SK-N-SH treated with all-trans-retinoic acid at 6 μM for 48 hours (cell line): ENCODE data around the gene LGALS3BP.

Experiments
- ATAC-seq: fragments of 200-7000 bp; cut with Tn5 transposase; 3 replicates; pipeline ENCODE4 v1.9.1; 2020; ENCODE audit warnings: mild to moderate bottlenecking, moderate library complexity
- ARNTL ChIP-seq: fragments of 450-650 bp; formaldehyde crosslinking; IDR thresholded peaks from 2 replicates; pipeline ENCODE4 v1.5.0; 2020; ENCODE audit warnings: low read depth, mild to moderate bottlenecking, moderate library complexity, borderline replicate concordance
- BACH2 ChIP-seq: fragments of 250-450 bp; sonication (Bioruptor Pico); IDR thresholded peaks from 2 replicates; pipeline ENCODE4 v1.9.0; 2021; ENCODE audit warnings: mild to moderate bottlenecking, borderline replicate concordance
- CREB5 ChIP-seq: fragments of 250-450 bp; sonication (Bioruptor Pico); IDR thresholded peaks from 2 replicates; pipeline ENCODE4 v1.5.1; 2020; ENCODE audit warnings: low read depth, mild to moderate bottlenecking, moderate library complexity
- CSDC2 ChIP-seq: fragments of 250-450 bp; sonication (Bioruptor Pico); IDR thresholded peaks from 2 replicates; pipeline ENCODE4 v1.5.0; 2020; ENCODE audit warnings: mild to moderate bottlenecking, moderate library complexity
- CSRNP3 ChIP-seq: fragments of 250-450 bp; sonication (Bioruptor Pico); IDR thresholded peaks from 2 replicates; pipeline ENCODE4 v1.5.1; 2021; ENCODE audit warnings: mild to moderate bottlenecking, moderate library complexity
- GLIS3 ChIP-seq: fragments of 250-450 bp; sonication (Bioruptor Pico); IDR thresholded peaks from 2 replicates; pipeline ENCODE4 v1.5.0; 2020; ENCODE audit warnings: mild to moderate bottlenecking, moderate library complexity
- ISL1 ChIP-seq: fragments of 250-450 bp; sonication (Bioruptor Pico); IDR thresholded peaks from 2 replicates; pipeline ENCODE4 v2.1.2; 2022; ENCODE audit warnings: mild to moderate bottlenecking, moderate library complexity
- OSR1 ChIP-seq: fragments of 250-450 bp; sonication (Bioruptor Pico); IDR thresholded peaks from 2 replicates; pipeline ENCODE4 v1.8.0; 2022; ENCODE audit warnings: moderate library complexity, mild to moderate bottlenecking, inconsistent platforms
- PATZ1 ChIP-seq: fragments of 250-450 bp; sonication (Bioruptor Pico); IDR thresholded peaks from 2 replicates; pipeline ENCODE4 v1.8.0; 2020; ENCODE audit warnings: mild to moderate bottlenecking, moderate library complexity, borderline replicate concordance
- POU6F1 ChIP-seq: fragments of 250-450 bp; sonication (Bioruptor Pico); IDR thresholded peaks from 2 replicates; pipeline ENCODE4 v1.8.0; 2021; ENCODE audit warnings: low read depth, mild to moderate bottlenecking, moderate library complexity, borderline replicate concordance
- PPARA ChIP-seq: fragments of 250-450 bp; sonication (Bioruptor Pico); IDR thresholded peaks from 2 replicates; pipeline ENCODE4 v1.5.0; 2020; ENCODE audit warnings: mild to moderate bottlenecking, borderline replicate concordance
- RARB ChIP-seq: fragments of 250-450 bp; sonication (Bioruptor Pico); IDR thresholded peaks from 2 replicates; pipeline ENCODE4 v1.8.0; 2021; ENCODE audit warnings: mild to moderate bottlenecking, moderate library complexity
- SNAI2 ChIP-seq: fragments of 250-450 bp; sonication (Bioruptor Pico); IDR thresholded peaks from 2 replicates; pipeline ENCODE4 v1.5.0; 2020; ENCODE audit warnings: mild to moderate bottlenecking, moderate library complexity
- TCF4 ChIP-seq: fragments of 250-450 bp; sonication (Bioruptor Pico); IDR thresholded peaks from 2 replicates; pipeline ENCODE4 v1.8.0; 2021; ENCODE audit warnings: mild to moderate bottlenecking, moderate library complexity, borderline replicate concordance
- TOX ChIP-seq: fragments of 250-450 bp; sonication (Bioruptor Pico); IDR thresholded peaks from 2 replicates; pipeline ENCODE4 v1.8.0; 2021; ENCODE audit warnings: mild to moderate bottlenecking, moderate library complexity, borderline replicate concordance
- TSHZ2 ChIP-seq: fragments of 250-450 bp; sonication (Bioruptor Pico); IDR thresholded peaks from 2 replicates; pipeline ENCODE4 v1.5.0; 2020; ENCODE audit warnings: mild to moderate bottlenecking, moderate library complexity
- ZC3H10 ChIP-seq: fragments of 250-450 bp; sonication (Bioruptor Pico); IDR thresholded peaks from 2 replicates; pipeline ENCODE4 v1.5.1; 2021; ENCODE audit warnings: mild to moderate bottlenecking, moderate library complexity
- ZNF70 ChIP-seq: fragments of 450-650 bp; formaldehyde crosslinking; IDR thresholded peaks from 2 replicates; pipeline ENCODE4 v1.5.0; 2020; ENCODE audit warnings: mild to moderate bottlenecking, moderate library complexity
- ZNF8 ChIP-seq: fragments of 450-650 bp; formaldehyde crosslinking; IDR thresholded peaks from 2 replicates; pipeline ENCODE4 v1.5.0; 2020; ENCODE audit warnings: mild to moderate bottlenecking, moderate library complexity

The LGALS3BP gene

GRCh38 chr17:79026376-79027273 is 46.9 kb upstream of the LGALS3BP start:
- ATAC-seq, result peak; percentile 52
- TF ChIP-seq ISL1 (CRISPR knock-in tag) (peak; percentile 51; the same call in 1 of the 2 replicates), ZNF70 (CRISPR knock-in tag) (peak; percentile 45; the same call in 1 of the 2 replicates), PATZ1 (CRISPR knock-in tag) (peak; percentile 91; the same call in 1 of the 2 replicates), SNAI2 (0 out of 2 replicates have a peak, but pooled peaks have one; percentile 2), OSR1 (CRISPR knock-in tag) (no peak), BACH2 (CRISPR knock-in tag) (no peak), TCF4 (CRISPR knock-in tag) (0 out of 2 replicates have a peak, but pooled peaks have one; percentile 7), GLIS3 (0 out of 2 replicates have a peak, but pooled peaks have one; percentile 6)

- ATAC-seq, result no peak
- no peak for TF ChIP-seq CSRNP3 (CRISPR knock-in tag)
- TF ChIP-seq PATZ1 (CRISPR knock-in tag), result no peak
- TF ChIP-seq PPARA, result no peak
- TF ChIP-seq TOX (CRISPR knock-in tag), result no peak
- no peak for TF ChIP-seq GLIS3
- no peak for TF ChIP-seq ZC3H10 (CRISPR knock-in tag)
- no peak for TF ChIP-seq CREB5 (CRISPR knock-in tag)
- TF ChIP-seq RARB (CRISPR knock-in tag), result no peak
- no peak for TF ChIP-seq POU6F1 (CRISPR knock-in tag)
- no peak for TF ChIP-seq SNAI2
- TF ChIP-seq, all 23 proteins: peak for 0
These were observed 45.4 kb upstream of the LGALS3BP start for GRCh38 chr17:79024901-79025737.

GRCh38 chr17:79023886-79024771 is 44.4 kb upstream of the LGALS3BP start, which contains the start of gene C1QTNF1:
TSS of gene C1QTNF1 (plus strand) at chr17:79024169. CDS start at chr17:79043969, 19,800 bp downstream.
- peak; percentile 43 for ATAC-seq
- TF ChIP-seq TOX (CRISPR knock-in tag) (no peak), ISL1 (CRISPR knock-in tag) (no peak), ZC3H10 (CRISPR knock-in tag) (no peak), ZNF8 (no peak), CSDC2 (0 out of 2 replicates have a peak, but pooled peaks have one; percentile 28), RARB (CRISPR knock-in tag) (no peak), PATZ1 (CRISPR knock-in tag) (peak; percentile 62), ARNTL (no peak), PPARA (no peak), TSHZ2 (CRISPR knock-in tag) (no peak)
